GM23338 (cell line): ENCODE data around the gene FTCDNL1. TPM values are rescaled to one million over a fixed set of nuclear protein-coding genes. Genes with fewer than 3 reads are reported as not detected.

Experiments used
- ATAC-seq: fragments of 200-7000 bp; cut with Tn5 transposase; 3 replicates; pipeline ENCODE4 v1.9.1; 2020
- DNase-seq: peaks from one replicate; pipeline ENCODE4 v3.0.0-alpha.2; 2015; ENCODE audit warnings: low spot score
- H2AFZ ChIP-seq: fragments of 200-600 bp; sonication (generic); 2 replicates; pipeline ENCODE4 v1.8.0; 2016; ENCODE audit warnings: antibody characterized with exemption, mild to moderate bottlenecking, moderate library complexity
- H3F3A ChIP-seq: fragments of 200-600 bp; sonication (generic); replicated peaks from 2 replicates; pipeline ENCODE4 v1.8.0; 2017; ENCODE audit warnings: antibody characterized with exemption, mixed run types, low read depth
- H3K27ac ChIP-seq: fragments of 200-600 bp; sonication (generic); 2 replicates; pipeline ENCODE4 v1.6.1; 2016; ENCODE audit warnings: low read depth
- H3K27me3 ChIP-seq: fragments of 200-600 bp; sonication (generic); 2 replicates; pipeline ENCODE4 v1.8.0; 2016; ENCODE audit warnings: mild to moderate bottlenecking, mixed run types, moderate library complexity; ENCODE audit not compliant: insufficient read depth
- H3K36me3 ChIP-seq: fragments of 200-600 bp; sonication (generic); 2 replicates; pipeline ENCODE4 v1.8.0; 2016; ENCODE audit warnings: mild to moderate bottlenecking; ENCODE audit not compliant: insufficient read depth
- H3K4me1 ChIP-seq: fragments of 200-600 bp; sonication (generic); 2 replicates; pipeline ENCODE4 v1.8.0; 2016; ENCODE audit warnings: mild to moderate bottlenecking, moderate library complexity; ENCODE audit not compliant: insufficient read depth
- H3K4me2 ChIP-seq: fragments of 200-600 bp; sonication (generic); 2 replicates; pipeline ENCODE4 v1.7.1; 2017; ENCODE audit warnings: mixed run types
- H3K4me3 ChIP-seq: fragments of 200-600 bp; sonication (generic); 2 replicates; pipeline ENCODE4 v1.6.1; 2016; ENCODE audit warnings: mixed run types
- H3K79me2 ChIP-seq: fragments of 200-600 bp; sonication (generic); replicated peaks from 2 replicates; pipeline ENCODE4 v1.8.0; 2017; ENCODE audit warnings: mild to moderate bottlenecking; ENCODE audit not compliant: insufficient read depth
- H3K9me2 ChIP-seq: fragments of 200-600 bp; sonication (generic); 2 replicates; pipeline ENCODE4 v1.8.0; 2017; ENCODE audit not compliant: insufficient read depth
- H4K20me1 ChIP-seq: fragments of 200-600 bp; sonication (generic); replicated peaks from 2 replicates; pipeline ENCODE4 v1.8.0; 2017; ENCODE audit warnings: mild to moderate bottlenecking; ENCODE audit not compliant: insufficient read depth
- H3K27ac Mint-ChIP-seq: 2 replicates; pipeline ENCODE4 v1.8.0; 2020; ENCODE audit warnings: inconsistent platforms, mild to moderate bottlenecking, moderate library complexity, mixed read lengths
- H3K27me3 Mint-ChIP-seq: 3 replicates; pipeline ENCODE4 v1.8.0; 2022; ENCODE audit warnings: low read depth, mild to moderate bottlenecking, moderate library complexity, mixed read lengths, inconsistent platforms; ENCODE audit not compliant: insufficient read depth, poor library complexity
- H3K36me3 Mint-ChIP-seq: 3 replicates; pipeline ENCODE4 v1.8.0; 2021; ENCODE audit warnings: low read depth, mild to moderate bottlenecking, inconsistent platforms, moderate library complexity, mixed read lengths
- H3K4me1 Mint-ChIP-seq: 3 replicates; pipeline ENCODE4 v1.8.0; 2020; ENCODE audit warnings: mild to moderate bottlenecking, inconsistent platforms, mixed read lengths
- H3K4me3 Mint-ChIP-seq: 3 replicates; pipeline ENCODE4 v1.8.0; 2021; ENCODE audit warnings: moderate library complexity, mild to moderate bottlenecking, inconsistent platforms, mixed read lengths
- H3K9me3 Mint-ChIP-seq: 3 replicates; pipeline ENCODE4 v1.8.0; 2020; ENCODE audit warnings: moderate library complexity, mild to moderate bottlenecking, inconsistent platforms, mixed read lengths
- CREB1 ChIP-seq: fragments of 250-450 bp; sonication (Bioruptor Pico); IDR thresholded peaks from 2 replicates; pipeline ENCODE4 v1.5.0; 2020; ENCODE audit warnings: low read depth, mild to moderate bottlenecking, moderate library complexity
- ETS1 ChIP-seq: IDR thresholded peaks from 2 replicates; pipeline ENCODE4 v1.6.1; 2016; ENCODE audit warnings: antibody characterized with exemption
- EZH2phosphoT487 ChIP-seq: fragments of 200-600 bp; sonication (generic); IDR thresholded peaks from one replicate; pipeline ENCODE4 v1.8.1; 2018; ENCODE audit warnings: antibody characterized with exemption; ENCODE audit not compliant: unreplicated experiment
- JUNB ChIP-seq: IDR thresholded peaks from one replicate; pipeline ENCODE4 v1.6.1; 2016; ENCODE audit warnings: antibody characterized with exemption; ENCODE audit not compliant: unreplicated experiment
- NANOG ChIP-seq: IDR thresholded peaks from 2 replicates; pipeline ENCODE4 v1.6.1; 2016; ENCODE audit warnings: antibody characterized with exemption, borderline replicate concordance
- POLR2AphosphoS5 ChIP-seq: IDR thresholded peaks from 2 replicates; pipeline ENCODE4 v1.6.1; 2016; ENCODE audit warnings: antibody characterized with exemption, low read depth
- REST ChIP-seq: IDR thresholded peaks from one replicate; pipeline ENCODE4 v1.6.1; 2018; ENCODE audit warnings: antibody characterized with exemption; ENCODE audit not compliant: unreplicated experiment
- STAT1 ChIP-seq: IDR thresholded peaks from one replicate; pipeline ENCODE4 v1.6.1; 2016; ENCODE audit warnings: antibody characterized with exemption; ENCODE audit not compliant: unreplicated experiment
- ZNF331 ChIP-seq: fragments of 250-450 bp; sonication (Bioruptor Pico); IDR thresholded peaks from 2 replicates; pipeline ENCODE4 v1.5.0; 2020; ENCODE audit warnings: low read depth, mild to moderate bottlenecking, moderate library complexity
- polyA plus RNA-seq: library from polyadenylated mRNA; unstranded; fragments of >200 nt; fragmentation: Nextera tagmentation; extraction: Ambion mirVana; gene quantifications from 2 replicates; pipeline ENCODE4 v1.2.1, GENCODE V29; 2016
- total RNA-seq: library from RNA; depleted of rRNA; stranded (reverse); fragments of >200 nt; shearing (Covaris generic); gene quantifications from 2 replicates; pipeline ENCODE4 v1.2.3, GENCODE V29; 2014
- TF ChIP-seq, protein P1 (sequence below), 2 experiments: fragments of 200-600 bp in 1 of 2; sonication (generic) in 1 of 2; conservative IDR thresholded peaks; 2 replicates each; pipeline versions ENCODE4 v1.5.1 to v1.6.1; 2016 to 2017; ENCODE audit warnings: antibody characterized with exemption in 2 of 2, low read depth in 2 of 2, mild to moderate bottlenecking in 2 of 2, moderate library complexity in 1 of 2

The FTCDNL1 gene
- total and polyA plus RNA-seq, 2 experiments from 2014 or later: 1.7 to 2.0 TPM

GRCh38 chr2:199829628-199830027, 21.4 kb downstream of the FTCDNL1 start:
- no peak overlapping the region for H3K27ac Mint-ChIP-seq
- DNase-seq (no peak), ATAC-seq (no peak)
- H3K36me3 Mint-ChIP-seq: no peaks in the 10 kb centered on the region
- Histone ChIP-seq H3K4me3 (no peak overlapping the region), H4K20me1 (no peaks in the 10 kb centered on the region), H3K9me2 (no peaks in the 10 kb centered on the region; the same call in 1 of the 2 replicates), H2AFZ (no peak overlapping the region), H3K4me1 (no peaks in the 10 kb centered on the region), H3K27ac (no peak overlapping the region), H3K36me3 (no peaks in the 10 kb centered on the region), H3K79me2 (no peaks in the 10 kb centered on the region), H3F3A (no peaks in the 10 kb centered on the region), H3K4me2 (no peak overlapping the region), H3K27me3 (no peaks in the 10 kb centered on the region)
- peaks cover 14% of the 10 kb centered on the region; the same call in 2 of the 3 replicates for H3K4me1 Mint-ChIP-seq
- TF ChIP-seq EZH2phosphoT487 (no peak), ETS1 (no peak), CREB1 (CRISPR knock-in tag) (no peak), ZNF331 (CRISPR knock-in tag) (no peak), JUNB (no peak), POLR2AphosphoS5 (no peak), STAT1 (no peak), REST (no peak)
- TF ChIP-seq, protein P1, sequence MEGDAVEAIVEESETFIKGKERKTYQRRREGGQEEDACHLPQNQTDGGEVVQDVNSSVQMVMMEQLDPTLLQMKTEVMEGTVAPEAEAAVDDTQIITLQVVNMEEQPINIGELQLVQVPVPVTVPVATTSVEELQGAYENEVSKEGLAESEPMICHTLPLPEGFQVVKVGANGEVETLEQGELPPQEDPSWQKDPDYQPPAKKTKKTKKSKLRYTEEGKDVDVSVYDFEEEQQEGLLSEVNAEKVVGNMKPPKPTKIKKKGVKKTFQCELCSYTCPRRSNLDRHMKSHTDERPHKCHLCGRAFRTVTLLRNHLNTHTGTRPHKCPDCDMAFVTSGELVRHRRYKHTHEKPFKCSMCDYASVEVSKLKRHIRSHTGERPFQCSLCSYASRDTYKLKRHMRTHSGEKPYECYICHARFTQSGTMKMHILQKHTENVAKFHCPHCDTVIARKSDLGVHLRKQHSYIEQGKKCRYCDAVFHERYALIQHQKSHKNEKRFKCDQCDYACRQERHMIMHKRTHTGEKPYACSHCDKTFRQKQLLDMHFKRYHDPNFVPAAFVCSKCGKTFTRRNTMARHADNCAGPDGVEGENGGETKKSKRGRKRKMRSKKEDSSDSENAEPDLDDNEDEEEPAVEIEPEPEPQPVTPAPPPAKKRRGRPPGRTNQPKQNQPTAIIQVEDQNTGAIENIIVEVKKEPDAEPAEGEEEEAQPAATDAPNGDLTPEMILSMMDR (conservative IDR thresholded peaks at IDR 0.05; ENCODE audit: low read depth in 2 of 2): no peak
- no peak overlapping the region for H3K4me3 Mint-ChIP-seq
- H3K9me3 Mint-ChIP-seq: no peaks in the 10 kb centered on the region
- H3K27me3 Mint-ChIP-seq: no peaks in the 10 kb centered on the region

DNA sequence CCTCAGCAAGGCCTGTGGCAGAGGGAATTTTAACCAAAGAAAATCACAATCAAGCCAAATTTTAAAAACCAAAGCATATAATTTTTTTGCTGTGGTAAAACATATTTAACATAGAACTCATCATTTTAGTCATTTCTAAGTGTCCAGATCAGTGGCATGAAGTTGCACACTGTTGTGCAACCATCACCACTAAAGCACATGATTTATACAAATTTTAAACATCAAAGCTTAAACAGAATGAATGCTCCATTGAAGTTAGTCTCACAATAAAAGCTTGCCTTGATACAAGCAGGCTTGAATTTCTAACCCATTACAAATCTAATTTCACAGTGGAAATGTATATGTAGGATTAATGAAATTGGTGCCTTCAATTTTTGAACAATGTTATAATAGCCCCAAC, 31.2 kb downstream of the FTCDNL1 start:
- Histone ChIP-seq H3K36me3 (no peaks in the 10 kb centered on the region), H3K4me3 (no peak overlapping the region), H3K27me3 (no peaks in the 10 kb centered on the region), H3K9me2 (no peaks in the 10 kb centered on the region), H3K4me1 (no peaks in the 10 kb centered on the region), H3K4me2 (no peak overlapping the region), H4K20me1 (no peaks in the 10 kb centered on the region), H3K79me2 (no peaks in the 10 kb centered on the region), H3K27ac (no peak overlapping the region), H3F3A (no peaks in the 10 kb centered on the region), H2AFZ (no peak overlapping the region; the same call in 1 of the 2 replicates)
- ATAC-seq: no peak
- DNase-seq: no peak
- Mint-ChIP-seq H3K27ac (no peak overlapping the region), H3K9me3 (no peaks in the 10 kb centered on the region), H3K27me3 (peaks cover 3% of the 10 kb centered on the region), H3K36me3 (no peaks in the 10 kb centered on the region), H3K4me3 (no peak overlapping the region), H3K4me1 (peaks cover 4% of the 10 kb centered on the region; the same call in 1 of the 3 replicates)
- TF ChIP-seq POLR2AphosphoS5: no peak
- TF ChIP-seq JUNB: no peak
- TF ChIP-seq, protein P1 (conservative IDR thresholded peaks at IDR 0.05; ENCODE audit: low read depth in 2 of 2): no peak
- TF ChIP-seq NANOG: no peak
- TF ChIP-seq ETS1: no peak
